ENCODE results near the gene FOXL2. TPM values are rescaled to one million over a fixed set of nuclear protein-coding genes. Genes with fewer than 3 reads are reported as not detected.
A peak's percentile ranks its signal among the peaks of the same experiment; 100 is the strongest.

Gene FOXL2
- total and polyA plus RNA-seq, 8 donors = not detected

GRCh38 chr3:138950006-138950644 lies 3.2 kb upstream of the FOXL2 start:
- peak overlapping the region in 1 of 2 donors; percentile 22 for H3K4me3 ChIP-seq
- H3K4me1 ChIP-seq = peaks cover 29 to 34% of the 10 kb centered on the region in 2 donors
- ATAC-seq (peak; percentile 64), DNase-seq (no peak)
- no peak overlapping the region for H3K27ac ChIP-seq
- no peaks in the 10 kb centered on the region for H3K36me3 ChIP-seq
- peaks cover 64 to 99% of the 10 kb centered on the region in 2 donors for H3K27me3 ChIP-seq
- no peaks in the 10 kb centered on the region for H3K9me3 ChIP-seq
- TF ChIP-seq CTCF (IDR thresholded peaks at IDR 0.05) = no peak
- intact Hi-C loops (cut with DNase I) = no loop called here

GRCh38 chr3:138949445-138950005 lies 2.6 kb upstream of the FOXL2 start:
- Histone ChIP-seq H3K36me3 (no peaks in the 10 kb centered on the region), H3K4me3 (peak overlapping the region in 1 of 2 donors; percentile 22), H3K27me3 (peaks cover 70 to 99% of the 10 kb centered on the region in 2 donors), H3K9me3 (no peaks in the 10 kb centered on the region), H3K4me1 (peaks cover 34 to 40% of the 10 kb centered on the region in 2 donors), H3K27ac (no peak overlapping the region)
- intact Hi-C loops (cut with DNase I) = no loop called here
- DNase-seq (no peak), ATAC-seq (no peak)
- no peak for TF ChIP-seq CTCF (IDR thresholded peaks at IDR 0.05)

DNA sequence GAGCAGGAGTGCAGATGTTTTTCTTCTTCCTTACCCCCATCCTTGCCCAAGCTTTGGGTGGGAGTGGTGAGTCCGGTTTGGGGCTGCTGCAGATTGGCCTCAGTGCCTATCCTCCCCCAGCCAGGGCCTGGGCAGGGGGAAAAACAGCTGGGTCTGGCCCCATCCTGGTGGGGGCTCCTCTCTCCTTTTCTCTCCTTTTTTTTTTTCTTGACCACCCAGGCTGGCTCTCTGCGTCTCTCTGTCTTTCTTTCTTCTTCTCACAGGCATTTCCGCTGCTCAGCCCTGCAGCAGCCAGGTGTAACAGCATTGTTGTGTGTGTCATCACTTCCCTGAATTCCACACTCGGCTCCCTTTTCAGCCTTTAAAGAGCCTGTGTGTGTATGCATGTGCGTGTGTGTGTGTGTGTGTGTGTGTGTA lies 2.1 kb upstream of the FOXL2 start:
- DNase-seq = no peak
- Histone ChIP-seq H3K4me3 (no peak overlapping the region), H3K9me3 (no peaks in the 10 kb centered on the region), H3K27ac (no peak overlapping the region), H3K27me3 (peaks cover 75 to 99% of the 10 kb centered on the region in 2 donors), H3K36me3 (no peaks in the 10 kb centered on the region), H3K4me1 (peaks cover 34 to 45% of the 10 kb centered on the region in 2 donors)
- ATAC-seq = no peak
- intact Hi-C loops (cut with DNase I) = no loop called here
- TF ChIP-seq CTCF (IDR thresholded peaks at IDR 0.05) = no peak

- Histone ChIP-seq H3K4me1 (peaks cover 34 to 48% of the 10 kb centered on the region in 2 donors), H3K27ac (no peak overlapping the region), H3K27me3 (peaks cover 80 to 99% of the 10 kb centered on the region in 2 donors), H3K36me3 (no peaks in the 10 kb centered on the region), H3K9me3 (no peaks in the 10 kb centered on the region), H3K4me3 (no peak overlapping the region)
- DNase-seq = no peak
- ATAC-seq = no peak
- intact Hi-C loops (cut with DNase I) = no loop called here
- no peak for TF ChIP-seq CTCF (IDR thresholded peaks at IDR 0.05)
Measured at GRCh38 chr3:138948371-138949001, 1.5 kb upstream of the FOXL2 start.

GRCh38 chr3:138947495-138948121 lies 671 bp upstream of the FOXL2 start:
- TF ChIP-seq CTCF (IDR thresholded peaks at IDR 0.05) = no peak
- Histone ChIP-seq H3K4me1 (peaks cover 34 to 48% of the 10 kb centered on the region in 2 donors), H3K9me3 (no peaks in the 10 kb centered on the region), H3K4me3 (no peak overlapping the region), H3K27ac (no peak overlapping the region), H3K36me3 (no peaks in the 10 kb centered on the region), H3K27me3 (peaks cover 89 to 99% of the 10 kb centered on the region in 2 donors)
- intact Hi-C loops (cut with DNase I) = no loop called here
- ATAC-seq = no peak
- no peak for DNase-seq
